GM23338 (cell line): ENCODE measurements around the gene GGT5. TPM values are rescaled to one million over a fixed set of nuclear protein-coding genes. Genes with fewer than 3 reads are reported as not detected.
A peak's percentile ranks its signal among the peaks of the same experiment; 100 is the strongest.

Experiments used
- ATAC-seq: fragments of 200-7000 bp; cut with Tn5 transposase; 3 replicates; pipeline ENCODE4 v1.9.1; 2020
- DNase-seq: peaks from one replicate; pipeline ENCODE4 v3.0.0-alpha.2; 2015; ENCODE audit warnings: low spot score
- H2AFZ ChIP-seq: fragments of 200-600 bp; sonication (generic); 2 replicates; pipeline ENCODE4 v1.8.0; 2016; ENCODE audit warnings: antibody characterized with exemption, mild to moderate bottlenecking, moderate library complexity
- H3F3A ChIP-seq: fragments of 200-600 bp; sonication (generic); replicated peaks from 2 replicates; pipeline ENCODE4 v1.8.0; 2017; ENCODE audit warnings: antibody characterized with exemption, mixed run types, low read depth
- H3K27ac ChIP-seq: fragments of 200-600 bp; sonication (generic); 2 replicates; pipeline ENCODE4 v1.6.1; 2016; ENCODE audit warnings: low read depth
- H3K27me3 ChIP-seq: fragments of 200-600 bp; sonication (generic); 2 replicates; pipeline ENCODE4 v1.8.0; 2016; ENCODE audit warnings: mild to moderate bottlenecking, mixed run types, moderate library complexity; ENCODE audit not compliant: insufficient read depth
- H3K36me3 ChIP-seq: fragments of 200-600 bp; sonication (generic); 2 replicates; pipeline ENCODE4 v1.8.0; 2016; ENCODE audit warnings: mild to moderate bottlenecking; ENCODE audit not compliant: insufficient read depth
- H3K4me1 ChIP-seq: fragments of 200-600 bp; sonication (generic); 2 replicates; pipeline ENCODE4 v1.8.0; 2016; ENCODE audit warnings: mild to moderate bottlenecking, moderate library complexity; ENCODE audit not compliant: insufficient read depth
- H3K4me2 ChIP-seq: fragments of 200-600 bp; sonication (generic); 2 replicates; pipeline ENCODE4 v1.7.1; 2017; ENCODE audit warnings: mixed run types
- H3K4me3 ChIP-seq: fragments of 200-600 bp; sonication (generic); 2 replicates; pipeline ENCODE4 v1.6.1; 2016; ENCODE audit warnings: mixed run types
- H3K79me2 ChIP-seq: fragments of 200-600 bp; sonication (generic); replicated peaks from 2 replicates; pipeline ENCODE4 v1.8.0; 2017; ENCODE audit warnings: mild to moderate bottlenecking; ENCODE audit not compliant: insufficient read depth
- H3K9me2 ChIP-seq: fragments of 200-600 bp; sonication (generic); 2 replicates; pipeline ENCODE4 v1.8.0; 2017; ENCODE audit not compliant: insufficient read depth
- H4K20me1 ChIP-seq: fragments of 200-600 bp; sonication (generic); replicated peaks from 2 replicates; pipeline ENCODE4 v1.8.0; 2017; ENCODE audit warnings: mild to moderate bottlenecking; ENCODE audit not compliant: insufficient read depth
- H3K27ac Mint-ChIP-seq: 2 replicates; pipeline ENCODE4 v1.8.0; 2020; ENCODE audit warnings: inconsistent platforms, mild to moderate bottlenecking, moderate library complexity, mixed read lengths
- H3K27me3 Mint-ChIP-seq: 3 replicates; pipeline ENCODE4 v1.8.0; 2022; ENCODE audit warnings: low read depth, mild to moderate bottlenecking, moderate library complexity, mixed read lengths, inconsistent platforms; ENCODE audit not compliant: insufficient read depth, poor library complexity
- H3K36me3 Mint-ChIP-seq: 3 replicates; pipeline ENCODE4 v1.8.0; 2021; ENCODE audit warnings: low read depth, mild to moderate bottlenecking, inconsistent platforms, moderate library complexity, mixed read lengths
- H3K4me1 Mint-ChIP-seq: 3 replicates; pipeline ENCODE4 v1.8.0; 2020; ENCODE audit warnings: mild to moderate bottlenecking, inconsistent platforms, mixed read lengths
- H3K4me3 Mint-ChIP-seq: 3 replicates; pipeline ENCODE4 v1.8.0; 2021; ENCODE audit warnings: moderate library complexity, mild to moderate bottlenecking, inconsistent platforms, mixed read lengths
- H3K9me3 Mint-ChIP-seq: 3 replicates; pipeline ENCODE4 v1.8.0; 2020; ENCODE audit warnings: moderate library complexity, mild to moderate bottlenecking, inconsistent platforms, mixed read lengths
- ZNF331 ChIP-seq: fragments of 250-450 bp; sonication (Bioruptor Pico); IDR thresholded peaks from 2 replicates; pipeline ENCODE4 v1.5.0; 2020; ENCODE audit warnings: low read depth, mild to moderate bottlenecking, moderate library complexity
- ZNF462 ChIP-seq: fragments of 250-450 bp; sonication (Bioruptor Pico); IDR thresholded peaks from 2 replicates; pipeline ENCODE4 v1.5.0; 2020; ENCODE audit warnings: mild to moderate bottlenecking, moderate library complexity
- polyA plus RNA-seq: library from polyadenylated mRNA; unstranded; fragments of >200 nt; fragmentation: Nextera tagmentation; extraction: Ambion mirVana; gene quantifications from 2 replicates; pipeline ENCODE4 v1.2.1, GENCODE V29; 2016
- total RNA-seq: library from RNA; depleted of rRNA; stranded (reverse); fragments of >200 nt; shearing (Covaris generic); gene quantifications from 2 replicates; pipeline ENCODE4 v1.2.3, GENCODE V29; 2014
- TF ChIP-seq, protein P1 (sequence below), 2 experiments: fragments of 200-600 bp in 1 of 2; sonication (generic) in 1 of 2; conservative IDR thresholded peaks; 2 replicates each; pipeline versions ENCODE4 v1.5.1 to v1.6.1; 2016 to 2017; ENCODE audit warnings: antibody characterized with exemption in 2 of 2, low read depth in 2 of 2, mild to moderate bottlenecking in 2 of 2, moderate library complexity in 1 of 2

GGT5 gene
- total and polyA plus RNA-seq, 2 experiments from 2014 or later = not detected

DNA sequence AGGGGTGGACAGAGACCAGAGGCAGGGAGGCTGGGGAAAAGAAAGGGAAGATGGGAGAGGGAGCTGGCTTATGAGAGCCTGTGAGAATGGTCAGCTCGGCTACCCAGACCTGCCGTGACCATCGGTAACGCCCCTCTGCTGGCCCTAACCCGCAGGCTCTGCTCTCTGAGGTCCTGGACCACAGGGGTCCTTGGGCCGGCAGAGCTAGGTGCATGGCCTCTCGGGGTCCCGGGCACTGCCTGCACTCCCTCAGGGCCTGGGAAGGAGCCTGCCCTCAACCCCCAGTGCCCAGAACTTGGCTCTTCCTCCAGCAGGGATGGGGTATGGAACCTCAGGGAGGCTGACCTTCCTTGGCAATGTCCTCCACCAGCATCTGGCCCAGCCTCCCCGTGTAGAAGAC, 13.2 kb downstream of the GGT5 start (continued):
- no peak for TF ChIP-seq ZNF462

- H3K4me2 ChIP-seq = peak overlapping the region; percentile 55; the same call in 1 of the 2 replicates
- no peaks in the 10 kb centered on the region for H3K27me3 ChIP-seq
- H2AFZ ChIP-seq = peak overlapping the region; percentile 99
- H4K20me1 ChIP-seq = no peaks in the 10 kb centered on the region
- no peaks in the 10 kb centered on the region for H3K79me2 ChIP-seq
- H3K36me3 Mint-ChIP-seq = peaks cover 3% of the 10 kb centered on the region; the same call in 1 of the 3 replicates
- no peak overlapping the region for H3K27ac ChIP-seq
- peaks cover 3% of the 10 kb centered on the region; the same call in 2 of the 3 replicates for H3K4me1 Mint-ChIP-seq
- H3K9me2 ChIP-seq = no peaks in the 10 kb centered on the region
- H3K4me3 Mint-ChIP-seq = no peak overlapping the region
- H3K36me3 ChIP-seq = no peaks in the 10 kb centered on the region
- TF ChIP-seq, protein P1, sequence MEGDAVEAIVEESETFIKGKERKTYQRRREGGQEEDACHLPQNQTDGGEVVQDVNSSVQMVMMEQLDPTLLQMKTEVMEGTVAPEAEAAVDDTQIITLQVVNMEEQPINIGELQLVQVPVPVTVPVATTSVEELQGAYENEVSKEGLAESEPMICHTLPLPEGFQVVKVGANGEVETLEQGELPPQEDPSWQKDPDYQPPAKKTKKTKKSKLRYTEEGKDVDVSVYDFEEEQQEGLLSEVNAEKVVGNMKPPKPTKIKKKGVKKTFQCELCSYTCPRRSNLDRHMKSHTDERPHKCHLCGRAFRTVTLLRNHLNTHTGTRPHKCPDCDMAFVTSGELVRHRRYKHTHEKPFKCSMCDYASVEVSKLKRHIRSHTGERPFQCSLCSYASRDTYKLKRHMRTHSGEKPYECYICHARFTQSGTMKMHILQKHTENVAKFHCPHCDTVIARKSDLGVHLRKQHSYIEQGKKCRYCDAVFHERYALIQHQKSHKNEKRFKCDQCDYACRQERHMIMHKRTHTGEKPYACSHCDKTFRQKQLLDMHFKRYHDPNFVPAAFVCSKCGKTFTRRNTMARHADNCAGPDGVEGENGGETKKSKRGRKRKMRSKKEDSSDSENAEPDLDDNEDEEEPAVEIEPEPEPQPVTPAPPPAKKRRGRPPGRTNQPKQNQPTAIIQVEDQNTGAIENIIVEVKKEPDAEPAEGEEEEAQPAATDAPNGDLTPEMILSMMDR (conservative IDR thresholded peaks at IDR 0.05; ENCODE audit: low read depth in 2 of 2) = peak; percentile 41 to 72
- TF ChIP-seq ZNF331 (CRISPR knock-in tag) = no peak
- H3K4me3 ChIP-seq = no peak overlapping the region
- no peaks in the 10 kb centered on the region for H3F3A ChIP-seq
- H3K4me1 ChIP-seq = peaks cover 6% of the 10 kb centered on the region; the same call in 1 of the 2 replicates
- peaks cover 4% of the 10 kb centered on the region; the same call in 2 of the 3 replicates for H3K9me3 Mint-ChIP-seq
- H3K27me3 Mint-ChIP-seq = peaks cover 14% of the 10 kb centered on the region
- no peak overlapping the region for H3K27ac Mint-ChIP-seq
- DNase-seq = peak; percentile 88
- peak; percentile 97 for ATAC-seq
These were observed 13.8 kb downstream of the GGT5 start for GRCh38 chr22:24230911-24231656.
